OCI-LY1 (cell line): ENCODE results near the gene ZNF598.

Source experiments
- EZH2 ChIP-seq: fragments of 200-600 bp; sonication (generic), shearing (Covaris generic); IDR thresholded peaks from 2 replicates; pipeline ENCODE4 v1.8.0; 2017; ENCODE audit warnings: borderline replicate concordance, mixed run types, mild to moderate bottlenecking, antibody characterized with exemption, low read length, moderate library complexity, mixed read lengths
- TF ChIP-seq, protein P1 (sequence below): fragments of 200-600 bp; sonication (generic), shearing (Covaris generic); IDR thresholded peaks from 2 replicates; pipeline ENCODE4 v1.5.1; 2017; ENCODE audit warnings: mild to moderate bottlenecking, antibody characterized with exemption, low read length, moderate library complexity, mixed read lengths

DNA sequence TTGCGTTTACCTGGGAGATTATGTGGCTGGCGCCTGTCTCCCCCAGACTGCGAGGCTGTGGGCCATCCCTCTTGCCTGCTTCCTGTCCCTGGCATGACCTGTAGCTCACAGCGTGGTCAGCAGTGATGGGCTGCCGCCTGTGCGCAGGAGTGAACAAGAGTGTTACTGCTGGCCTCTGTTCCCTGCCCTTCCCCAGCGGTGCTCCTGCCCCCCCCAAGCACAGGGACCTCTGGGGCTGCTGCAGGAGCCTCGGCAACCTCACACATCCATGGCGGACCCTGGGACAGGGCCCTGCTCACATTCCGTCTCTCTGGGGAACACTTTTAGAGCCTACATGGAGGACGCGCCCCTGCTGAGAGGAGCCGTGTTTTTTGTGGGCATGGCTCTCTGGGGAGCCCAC is 48.8 kb upstream of the ZNF598 start:
- TF ChIP-seq, protein P1, sequence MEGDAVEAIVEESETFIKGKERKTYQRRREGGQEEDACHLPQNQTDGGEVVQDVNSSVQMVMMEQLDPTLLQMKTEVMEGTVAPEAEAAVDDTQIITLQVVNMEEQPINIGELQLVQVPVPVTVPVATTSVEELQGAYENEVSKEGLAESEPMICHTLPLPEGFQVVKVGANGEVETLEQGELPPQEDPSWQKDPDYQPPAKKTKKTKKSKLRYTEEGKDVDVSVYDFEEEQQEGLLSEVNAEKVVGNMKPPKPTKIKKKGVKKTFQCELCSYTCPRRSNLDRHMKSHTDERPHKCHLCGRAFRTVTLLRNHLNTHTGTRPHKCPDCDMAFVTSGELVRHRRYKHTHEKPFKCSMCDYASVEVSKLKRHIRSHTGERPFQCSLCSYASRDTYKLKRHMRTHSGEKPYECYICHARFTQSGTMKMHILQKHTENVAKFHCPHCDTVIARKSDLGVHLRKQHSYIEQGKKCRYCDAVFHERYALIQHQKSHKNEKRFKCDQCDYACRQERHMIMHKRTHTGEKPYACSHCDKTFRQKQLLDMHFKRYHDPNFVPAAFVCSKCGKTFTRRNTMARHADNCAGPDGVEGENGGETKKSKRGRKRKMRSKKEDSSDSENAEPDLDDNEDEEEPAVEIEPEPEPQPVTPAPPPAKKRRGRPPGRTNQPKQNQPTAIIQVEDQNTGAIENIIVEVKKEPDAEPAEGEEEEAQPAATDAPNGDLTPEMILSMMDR, result no peak
- no peak for TF ChIP-seq EZH2
